Measurements from ENCODE around the gene FLYWCH1.

DNA sequence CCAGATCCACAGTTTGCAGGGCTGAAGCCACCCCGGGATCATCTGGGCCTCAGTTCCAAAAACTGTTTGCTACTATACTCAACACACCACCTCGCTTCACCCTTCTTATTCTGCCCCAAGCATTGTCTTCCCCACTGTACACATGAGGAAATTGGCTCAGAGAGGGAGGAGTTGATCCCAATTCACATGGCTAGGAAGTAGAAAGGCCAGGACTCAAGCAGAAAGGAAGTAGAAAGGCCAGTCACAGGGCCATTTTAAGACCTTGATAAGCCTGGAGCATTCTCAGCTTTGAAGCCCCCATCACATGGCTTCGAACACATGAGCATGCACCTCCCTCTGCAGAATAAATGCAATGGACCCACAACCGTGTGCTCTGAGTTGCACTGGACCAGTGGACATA is 46.1 kb upstream of the FLYWCH1 start:
- TF ChIP-seq, protein P1, sequence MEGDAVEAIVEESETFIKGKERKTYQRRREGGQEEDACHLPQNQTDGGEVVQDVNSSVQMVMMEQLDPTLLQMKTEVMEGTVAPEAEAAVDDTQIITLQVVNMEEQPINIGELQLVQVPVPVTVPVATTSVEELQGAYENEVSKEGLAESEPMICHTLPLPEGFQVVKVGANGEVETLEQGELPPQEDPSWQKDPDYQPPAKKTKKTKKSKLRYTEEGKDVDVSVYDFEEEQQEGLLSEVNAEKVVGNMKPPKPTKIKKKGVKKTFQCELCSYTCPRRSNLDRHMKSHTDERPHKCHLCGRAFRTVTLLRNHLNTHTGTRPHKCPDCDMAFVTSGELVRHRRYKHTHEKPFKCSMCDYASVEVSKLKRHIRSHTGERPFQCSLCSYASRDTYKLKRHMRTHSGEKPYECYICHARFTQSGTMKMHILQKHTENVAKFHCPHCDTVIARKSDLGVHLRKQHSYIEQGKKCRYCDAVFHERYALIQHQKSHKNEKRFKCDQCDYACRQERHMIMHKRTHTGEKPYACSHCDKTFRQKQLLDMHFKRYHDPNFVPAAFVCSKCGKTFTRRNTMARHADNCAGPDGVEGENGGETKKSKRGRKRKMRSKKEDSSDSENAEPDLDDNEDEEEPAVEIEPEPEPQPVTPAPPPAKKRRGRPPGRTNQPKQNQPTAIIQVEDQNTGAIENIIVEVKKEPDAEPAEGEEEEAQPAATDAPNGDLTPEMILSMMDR (IDR thresholded peaks at IDR 0.05 in 2 of 3, conservative IDR thresholded peaks at IDR 0.05 in 1 of 3; ENCODE audit: control insufficient read depth in 2 of 3, extremely low read depth in 1 of 3, insufficient read depth in 1 of 3, low read depth in 3 of 3, low read length in 3 of 3) = no peak
- no peak for TF ChIP-seq ZNF24 (IDR thresholded peaks at IDR 0.05)
- no peak for TF ChIP-seq RAD21 (IDR thresholded peaks at IDR 0.05; ENCODE audit: insufficient read depth, low read depth, low read length)
- TF ChIP-seq ZNF274 (IDR thresholded peaks at IDR 0.05; ENCODE audit: insufficient read depth, insufficient read length) = no peak
